Measurements from ENCODE around the gene MOB3C. TPM values are rescaled to one million over a fixed set of nuclear protein-coding genes. Genes with fewer than 3 reads are reported as not detected.

MOB3C gene
- total and polyA plus RNA-seq, 2 donors (not counting 1 experiment from before 2014, with no cell fraction given) = 9.1 to 14.9 TPM

GRCh38 chr1:46562498-46562897 is 54.1 kb downstream of the MOB3C start:
- Histone ChIP-seq H3K4me3 (replicated peaks in 1 of 4; ENCODE audit: control extremely low read depth in 1 of 4, insufficient read depth in 1 of 4, low read depth in 3 of 4, low read length in 4 of 4) (no peak overlapping the region), H4K20me1 (ENCODE audit: control insufficient read depth, extremely low read depth, insufficient read depth, low read length) (no peaks in the 10 kb centered on the region), H3K36me3 (ENCODE audit: control insufficient read depth, insufficient read depth, low read length) (no peaks in the 10 kb centered on the region), H3K4me2 (ENCODE audit: extremely low read depth, insufficient read depth, low read length) (no peak overlapping the region), H3K9me3 (ENCODE audit: control insufficient read depth, insufficient read depth, low read depth, low read length) (no peaks in the 10 kb centered on the region), H3K9ac (ENCODE audit: insufficient read depth, low read length) (no peak overlapping the region), H3K27me3 (ENCODE audit: control insufficient read depth, insufficient read depth, low read length) (no peaks in the 10 kb centered on the region), H3K27ac (ENCODE audit: insufficient read depth, low read length) (no peak overlapping the region), H2AFZ (ENCODE audit: low read length) (no peak overlapping the region), H3K79me2 (ENCODE audit: control insufficient read depth, insufficient read depth, low read length) (no peaks in the 10 kb centered on the region), H3K4me1 (ENCODE audit: control insufficient read depth, extremely low read depth, insufficient read depth, low read length) (no peaks in the 10 kb centered on the region)
- no peak for TF ChIP-seq CTCF (conservative IDR thresholded peaks at IDR 0.05 in 1 of 2, IDR thresholded peaks at IDR 0.05 in 1 of 2; ENCODE audit: low read depth in 1 of 2, low read length in 2 of 2)
- TF ChIP-seq EZH2 (IDR thresholded peaks at IDR 0.05; ENCODE audit: low read length, missing control alignments) = no peak
- no peak for DNase-seq (ENCODE audit: low read depth in 2 of 2)

GRCh38 chr1:46558966-46559365 is 57.6 kb downstream of the MOB3C start:
- no peak overlapping the region for H3K27ac ChIP-seq (ENCODE audit: insufficient read depth, low read length)
- H3K9me3 ChIP-seq (ENCODE audit: control insufficient read depth, insufficient read depth, low read depth, low read length) = no peaks in the 10 kb centered on the region
- H3K9ac ChIP-seq (ENCODE audit: insufficient read depth, low read length) = no peak overlapping the region
- no peak overlapping the region for H3K4me2 ChIP-seq (ENCODE audit: extremely low read depth, insufficient read depth, low read length)
- H3K4me1 ChIP-seq (ENCODE audit: control insufficient read depth, extremely low read depth, insufficient read depth, low read length) = no peaks in the 10 kb centered on the region
- H3K79me2 ChIP-seq (ENCODE audit: control insufficient read depth, insufficient read depth, low read length) = no peaks in the 10 kb centered on the region
- no peak overlapping the region for H2AFZ ChIP-seq (ENCODE audit: low read length)
- H3K27me3 ChIP-seq (ENCODE audit: control insufficient read depth, insufficient read depth, low read length) = no peaks in the 10 kb centered on the region
- no peak for DNase-seq (ENCODE audit: low read depth in 2 of 2)
- no peaks in the 10 kb centered on the region for H4K20me1 ChIP-seq (ENCODE audit: control insufficient read depth, extremely low read depth, insufficient read depth, low read length)
- no peak overlapping the region for H3K4me3 ChIP-seq (replicated peaks in 1 of 4; ENCODE audit: control extremely low read depth in 1 of 4, insufficient read depth in 1 of 4, low read depth in 3 of 4, low read length in 4 of 4)
- no peaks in the 10 kb centered on the region for H3K36me3 ChIP-seq (ENCODE audit: control insufficient read depth, insufficient read depth, low read length)
- TF ChIP-seq EZH2 (IDR thresholded peaks at IDR 0.05; ENCODE audit: low read length, missing control alignments) (no peak), CTCF (conservative IDR thresholded peaks at IDR 0.05 in 1 of 2, IDR thresholded peaks at IDR 0.05 in 1 of 2; ENCODE audit: low read depth in 1 of 2, low read length in 2 of 2) (no peak)

GRCh38 chr1:46558141-46558963 is 58.3 kb downstream of the MOB3C start:
- TF ChIP-seq CTCF (conservative IDR thresholded peaks at IDR 0.05 in 1 of 2, IDR thresholded peaks at IDR 0.05 in 1 of 2; ENCODE audit: low read depth in 1 of 2, low read length in 2 of 2) (no peak), EZH2 (IDR thresholded peaks at IDR 0.05; ENCODE audit: low read length, missing control alignments) (no peak)
- Histone ChIP-seq H3K27me3 (ENCODE audit: control insufficient read depth, insufficient read depth, low read length) (no peaks in the 10 kb centered on the region), H3K36me3 (ENCODE audit: control insufficient read depth, insufficient read depth, low read length) (no peaks in the 10 kb centered on the region), H2AFZ (ENCODE audit: low read length) (no peak overlapping the region), H3K4me2 (ENCODE audit: extremely low read depth, insufficient read depth, low read length) (no peak overlapping the region), H4K20me1 (ENCODE audit: control insufficient read depth, extremely low read depth, insufficient read depth, low read length) (no peaks in the 10 kb centered on the region), H3K9ac (ENCODE audit: insufficient read depth, low read length) (no peak overlapping the region), H3K27ac (ENCODE audit: insufficient read depth, low read length) (no peak overlapping the region), H3K4me1 (ENCODE audit: control insufficient read depth, extremely low read depth, insufficient read depth, low read length) (no peaks in the 10 kb centered on the region), H3K4me3 (replicated peaks in 1 of 4; ENCODE audit: control extremely low read depth in 1 of 4, insufficient read depth in 1 of 4, low read depth in 3 of 4, low read length in 4 of 4) (no peak overlapping the region), H3K79me2 (ENCODE audit: control insufficient read depth, insufficient read depth, low read length) (no peaks in the 10 kb centered on the region), H3K9me3 (ENCODE audit: control insufficient read depth, insufficient read depth, low read depth, low read length) (no peaks in the 10 kb centered on the region)
- no peak for DNase-seq (ENCODE audit: low read depth in 2 of 2)

Other genes with a start within 250 kb of the MOB3C start
- gene FAAH, start 222.5 kb downstream of the MOB3C start, total RNA-seq = 1.7 and 2.1 TPM in 2 replicates
- 0.27 and 0.61 TPM in 2 replicates for gene FAAH, start 222.5 kb downstream of the MOB3C start, polyA plus RNA-seq
- gene DMBX1, start 127.0 kb downstream of the MOB3C start, total RNA-seq = not detected in 2 replicates
- not detected in 2 replicates for gene DMBX1, start 127.0 kb downstream of the MOB3C start, polyA plus RNA-seq
- gene KNCN, start 65.2 kb downstream of the MOB3C start, total RNA-seq = not detected in 2 replicates
- gene KNCN, start 65.2 kb downstream of the MOB3C start, polyA plus RNA-seq = not detected in 2 replicates
- 18.2 and 22.3 TPM in 2 replicates for gene MKNK1, start 12.5 kb downstream of the MOB3C start, total RNA-seq
- gene MKNK1, start 12.5 kb downstream of the MOB3C start, polyA plus RNA-seq = 32.0 and 33.1 TPM in 2 replicates
- gene ATPAF1, start 51.6 kb upstream of the MOB3C start, total RNA-seq = 58.3 and 65.6 TPM in 2 replicates
- 72.1 and 81.4 TPM in 2 replicates for gene ATPAF1, start 51.6 kb upstream of the MOB3C start, polyA plus RNA-seq
- gene TEX38, start 55.0 kb upstream of the MOB3C start, total RNA-seq = not detected in 2 replicates
- gene TEX38, start 55.0 kb upstream of the MOB3C start, polyA plus RNA-seq = not detected in 2 replicates
- 35.3 and 35.7 TPM in 2 replicates for gene EFCAB14, start 102.3 kb upstream of the MOB3C start, total RNA-seq
- 54.3 and 65.0 TPM in 2 replicates for gene EFCAB14, start 102.3 kb upstream of the MOB3C start, polyA plus RNA-seq
- gene CYP4B1, start 182.2 kb upstream of the MOB3C start, total RNA-seq = not detected in 2 replicates
- not detected in 2 replicates for gene CYP4B1, start 182.2 kb upstream of the MOB3C start, polyA plus RNA-seq

Measured in fibroblast of lung (primary cell).